IgD-negative memory B cell (primary cell): ENCODE data around the gene SYVN1. TPM values are rescaled to one million over a fixed set of nuclear protein-coding genes. Genes with fewer than 3 reads are reported as not detected.
"Not testable (repeated sequence)": the region's sequence is repeated elsewhere in the genome, so short reads cannot be mapped to it uniquely, and the experiment has no call there.

Source experiments
- H3K27ac Mint-ChIP-seq, 3 donors: one replicate each; pipeline ENCODE4 v1.8.0; 2020 to 2022; ENCODE audit warnings: mild to moderate bottlenecking in 3 of 3, mixed read lengths in 3 of 3, moderate library complexity in 1 of 3
- H3K27me3 Mint-ChIP-seq: one replicate; pipeline ENCODE4 v1.8.0; 2021; ENCODE audit warnings: mixed read lengths
- H3K36me3 Mint-ChIP-seq: one replicate; pipeline ENCODE4 v1.8.0; 2020; ENCODE audit warnings: mild to moderate bottlenecking, mixed read lengths
- H3K4me1 Mint-ChIP-seq, 3 donors: one replicate each; pipeline ENCODE4 v1.8.0; 2020 to 2022; ENCODE audit warnings: mixed read lengths in 3 of 3, mild to moderate bottlenecking in 1 of 3
- H3K4me3 Mint-ChIP-seq, 4 donors: one replicate each; pipeline ENCODE4 v1.8.0; 2020 to 2022; ENCODE audit warnings: mild to moderate bottlenecking in 4 of 4, mixed read lengths in 4 of 4, moderate library complexity in 3 of 4
- H3K9me3 Mint-ChIP-seq, 3 donors: one replicate each; pipeline ENCODE4 v1.8.0; 2020 to 2021; ENCODE audit warnings: mixed read lengths in 3 of 3, mild to moderate bottlenecking in 1 of 3
- polyA plus RNA-seq: library from polyadenylated mRNA; unstranded; fragments of 300-500 nt; fragmentation: Illumina TruSeq; gene quantifications from one replicate; pipeline ENCODE4 v1.2.3, GENCODE V29; 2021

The SYVN1 gene
- polyA plus RNA-seq, result 61.2 TPM

DNA sequence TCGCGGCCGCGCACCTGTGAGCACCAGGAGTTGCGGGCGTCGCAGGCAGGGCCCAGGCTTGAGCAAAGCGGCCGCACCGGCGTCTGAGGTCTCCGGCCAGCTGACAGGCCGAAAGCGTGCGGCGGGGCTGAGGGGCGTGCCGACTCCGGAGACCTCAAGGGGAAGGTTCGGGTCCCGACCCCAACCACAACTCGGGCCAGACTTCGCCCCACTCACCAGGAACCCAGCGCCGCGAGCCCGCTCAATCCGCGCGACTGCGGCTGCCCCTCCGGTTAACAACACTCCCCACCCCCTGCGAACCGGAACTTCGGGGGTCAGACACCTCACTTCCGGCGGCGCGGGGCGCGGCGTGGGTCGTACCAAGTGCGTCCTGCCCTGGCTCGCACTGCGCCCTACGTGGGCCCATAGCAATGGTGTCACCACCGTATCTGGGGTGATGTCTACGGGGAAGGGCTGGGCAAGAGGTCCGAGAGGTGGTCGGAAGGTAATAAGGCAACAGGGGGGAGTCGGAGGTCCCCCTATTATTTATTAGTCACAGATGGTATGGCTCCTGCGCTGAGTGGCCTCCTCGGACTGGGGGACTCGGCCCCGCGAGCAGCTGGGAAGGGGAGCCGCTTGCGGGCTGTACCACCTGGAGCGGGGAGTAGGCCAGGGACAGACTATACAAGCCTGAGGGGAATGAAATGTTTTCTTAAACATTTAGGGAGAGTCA is at the start of gene SYVN1:
SYVN1 (minus strand) TSS at position 280 of the 712 bp plus-strand sequence. CDS start 918 bp downstream, outside the sequence.
- no peaks in the 10 kb centered on the region for H3K9me3 Mint-ChIP-seq
- H3K27me3 Mint-ChIP-seq, result no peaks in the 10 kb centered on the region
- peak within 1 kb of the TSS; percentile 97 to 99 (median 98) for H3K4me3 Mint-ChIP-seq
- peak within 1 kb of the TSS; percentile 99 to 100 (median 99) for H3K27ac Mint-ChIP-seq
- peaks cover 35 to 37% (median 37%) of the 10 kb centered on the region in 3 donors for H3K4me1 Mint-ChIP-seq
- peaks cover 14% of the 10 kb centered on the region for H3K36me3 Mint-ChIP-seq

DNA sequence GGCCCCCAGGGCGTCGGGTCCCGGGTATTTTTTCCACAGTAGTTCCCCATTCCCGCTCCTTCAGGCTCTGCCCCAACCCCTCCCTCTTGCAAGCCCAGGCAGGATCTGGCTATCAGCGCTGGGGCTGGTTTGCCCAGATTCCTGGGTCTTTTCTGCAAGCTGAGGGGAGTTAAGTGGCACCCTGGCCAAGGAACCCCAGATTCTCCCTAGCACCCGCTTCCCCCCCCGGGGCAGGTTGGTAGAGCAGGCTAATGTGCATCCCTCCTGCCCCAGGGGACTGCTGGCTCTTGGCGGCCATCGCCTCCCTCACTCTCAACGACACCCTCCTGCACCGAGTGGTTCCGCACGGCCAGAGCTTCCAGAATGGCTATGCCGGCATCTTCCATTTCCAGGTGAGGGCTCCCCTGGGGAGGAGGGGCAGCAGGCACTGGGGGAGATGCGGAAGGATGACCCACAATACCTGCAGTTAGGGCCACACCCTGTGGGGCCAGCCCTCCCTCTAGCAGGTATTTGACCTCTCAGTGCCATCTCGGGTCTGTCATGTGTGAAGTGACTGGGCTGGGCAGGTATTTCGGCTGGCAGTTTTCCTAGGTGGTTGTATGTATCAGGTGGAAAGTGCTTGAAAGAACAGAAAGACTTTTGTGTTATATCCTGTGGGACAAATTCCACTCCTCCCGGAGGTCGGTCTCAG is 49.0 kb upstream of the SYVN1 start:
- Mint-ChIP-seq H3K36me3 (no peaks in the 10 kb centered on the region), H3K27me3 (no peaks in the 10 kb centered on the region), H3K4me3 (peak overlapping the region in 3 of 4 donors; percentile 81 to 89 (median 87)), H3K9me3 (no peaks in the 10 kb centered on the region), H3K27ac (peak overlapping the region in 1 of 3 donors; percentile 51), H3K4me1 (peaks cover 5 to 23% (median 9%) of the 10 kb centered on the region in 3 donors)

- Mint-ChIP-seq H3K27ac (peak overlapping the region in 2 of 3 donors; percentile 39 to 42), H3K9me3 (no peaks in the 10 kb centered on the region), H3K36me3 (no peaks in the 10 kb centered on the region), H3K27me3 (no peaks in the 10 kb centered on the region), H3K4me3 (peak overlapping the region; percentile 67 to 89 (median 86)), H3K4me1 (peaks cover 5 to 26% (median 9%) of the 10 kb centered on the region in 3 donors)
Measured at GRCh38 chr11:65182258-65183170, 48.2 kb upstream of the SYVN1 start.

DNA sequence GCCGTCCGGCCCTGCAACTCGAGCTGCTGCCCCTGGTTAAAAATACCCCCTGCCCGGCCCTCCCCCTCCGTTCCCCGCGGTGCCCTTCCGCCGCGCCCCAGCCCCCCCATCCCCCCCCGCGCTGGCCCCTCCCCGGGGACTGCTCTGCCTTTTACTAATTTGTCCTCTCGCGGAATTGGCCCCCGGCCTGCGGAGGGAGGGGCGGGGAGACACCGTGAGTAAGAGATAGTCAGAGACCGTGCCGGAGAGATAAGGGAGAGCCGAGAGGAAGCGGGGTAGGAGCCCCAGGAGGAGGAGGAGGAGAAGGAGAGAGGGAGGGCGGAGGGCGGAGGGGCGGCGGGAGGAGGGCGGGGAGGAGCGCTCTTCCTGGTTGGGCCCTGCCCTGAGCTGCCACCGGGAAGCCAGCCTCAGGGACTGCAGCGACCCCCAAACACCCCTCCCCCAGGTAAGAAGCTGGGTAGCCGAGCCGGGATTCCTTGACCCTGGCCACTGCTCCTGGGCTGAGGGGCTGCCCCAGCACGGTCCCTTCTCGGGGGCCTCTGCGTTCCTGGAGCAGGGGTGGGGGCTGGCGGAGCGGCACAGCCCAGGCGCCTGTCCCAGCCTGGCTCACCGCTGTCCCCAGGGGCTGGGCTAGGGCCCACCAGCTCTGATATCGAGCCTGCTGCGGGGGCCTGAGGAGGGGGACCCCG is 47.4 kb upstream of the SYVN1 start, which contains the start of gene CAPN1:
CAPN1 (plus strand) TSS at position 360 of the 689 bp plus-strand sequence. CDS start 774 bp downstream, outside the sequence.
- Mint-ChIP-seq H3K4me1 (peaks cover 5 to 26% (median 9%) of the 10 kb centered on the region in 3 donors), H3K36me3 (no peaks in the 10 kb centered on the region), H3K4me3 (peak within 1 kb of the TSS; percentile 89 to 98 (median 96)), H3K9me3 (no peaks in the 10 kb centered on the region), H3K27me3 (no peaks in the 10 kb centered on the region), H3K27ac (peak within 1 kb of the TSS; percentile 43 to 95 (median 92))

DNA sequence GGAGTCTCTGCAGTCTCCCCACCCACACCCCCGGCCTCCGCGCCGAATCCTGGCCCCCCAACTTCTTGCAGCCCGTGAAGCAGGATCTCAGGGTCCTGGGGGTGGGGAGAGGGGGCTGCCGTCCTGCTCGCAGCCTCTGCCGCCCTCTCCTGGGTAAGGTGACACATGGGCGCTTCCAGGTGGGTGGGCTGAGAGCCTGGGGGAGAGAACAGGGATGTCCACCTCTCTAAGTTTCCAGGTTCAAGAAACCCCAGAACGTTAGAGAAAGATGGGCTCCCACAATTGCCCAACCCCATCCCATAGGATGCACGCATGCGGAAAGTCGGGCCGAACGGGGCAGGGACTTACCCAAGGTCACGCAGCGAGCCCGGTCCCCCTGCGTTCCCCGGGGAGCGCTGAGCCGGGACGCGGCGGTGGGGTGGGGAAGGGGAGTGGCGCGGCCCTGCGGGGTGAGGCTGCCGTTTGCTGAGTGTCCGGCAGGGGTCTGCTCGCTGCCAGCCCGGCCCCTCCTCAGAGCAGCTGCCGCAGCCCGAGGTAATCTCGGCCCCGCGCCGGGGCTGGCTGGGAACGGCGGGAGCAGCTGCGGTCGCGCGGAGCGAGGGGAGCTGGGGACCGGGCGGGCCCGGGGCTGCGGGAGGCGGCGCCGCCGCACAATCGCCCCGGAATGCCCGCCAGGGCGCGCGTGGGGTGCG is 46.7 kb upstream of the SYVN1 start:
- H3K27ac Mint-ChIP-seq, result peak overlapping the region; percentile 43 to 95 (median 92)
- H3K27me3 Mint-ChIP-seq, result no peaks in the 10 kb centered on the region
- peak overlapping the region; percentile 89 to 98 (median 95) for H3K4me3 Mint-ChIP-seq

GRCh38 chr11:65174571-65175010 is 40.3 kb upstream of the SYVN1 start:
- not testable (repeated sequence) for H3K27ac Mint-ChIP-seq, H3K27me3 Mint-ChIP-seq, H3K36me3 Mint-ChIP-seq, H3K9me3 Mint-ChIP-seq, H3K4me3 Mint-ChIP-seq
- H3K4me1 Mint-ChIP-seq, result peaks cover under 1 to 11% (median 2%) of the 10 kb centered on the region in 3 donors

More for the DNA sequence above, 46.7 kb upstream of the SYVN1 start:
- peaks cover 5 to 26% (median 9%) of the 10 kb centered on the region in 3 donors for H3K4me1 Mint-ChIP-seq
- no peaks in the 10 kb centered on the region for H3K9me3 Mint-ChIP-seq
- no peaks in the 10 kb centered on the region for H3K36me3 Mint-ChIP-seq

GRCh38 chr11:65172600-65172999 is 38.3 kb upstream of the SYVN1 start:
- H3K9me3 Mint-ChIP-seq, result no peaks in the 10 kb centered on the region
- peaks cover 3% of the 10 kb centered on the region for H3K36me3 Mint-ChIP-seq
- H3K4me1 Mint-ChIP-seq, result peaks cover 7 to 11% (median 8%) of the 10 kb centered on the region in 3 donors
- H3K27me3 Mint-ChIP-seq, result no peaks in the 10 kb centered on the region
- H3K4me3 Mint-ChIP-seq, result no peak overlapping the region
- H3K27ac Mint-ChIP-seq, result no peak overlapping the region

DNA sequence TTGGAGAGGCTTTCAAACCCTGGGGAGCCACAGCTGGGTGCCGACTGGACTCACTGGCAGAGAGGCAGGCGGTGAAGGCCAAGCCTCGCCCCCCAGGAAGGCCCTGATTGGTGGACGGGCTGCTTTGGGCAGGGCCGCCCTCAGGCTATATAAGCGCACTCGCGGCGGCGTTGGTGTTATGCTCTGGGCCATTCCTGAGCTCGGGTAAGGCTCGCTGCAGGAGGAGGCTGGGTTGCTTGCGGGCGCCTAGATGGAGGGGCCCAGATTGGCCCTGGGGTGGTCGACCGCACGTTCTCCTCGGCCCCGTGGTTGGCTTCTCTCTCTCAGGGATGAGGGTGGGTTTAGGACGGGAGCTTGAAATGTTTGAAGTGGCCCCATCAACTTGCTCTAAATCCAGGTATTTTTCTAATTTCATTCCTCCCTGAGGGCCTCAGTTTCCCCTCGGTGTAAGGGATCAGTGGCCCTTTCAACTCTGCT is 35.8 kb upstream of the SYVN1 start, which contains the start of gene SPDYC:
SPDYC (plus strand) TSS at position 176 of the 477 bp plus-strand sequence. CDS start 1,125 bp downstream, outside the sequence.
- Mint-ChIP-seq H3K27ac (peak within 1 kb of the TSS in 1 of 3 donors; percentile 50), H3K4me3 (peak within 1 kb of the TSS in 2 of 4 donors; percentile 41 to 74), H3K4me1 (peaks cover 7 to 11% (median 8%) of the 10 kb centered on the region in 3 donors), H3K9me3 (no peaks in the 10 kb centered on the region), H3K36me3 (peaks cover 3% of the 10 kb centered on the region), H3K27me3 (no peaks in the 10 kb centered on the region)

GRCh38 chr11:65169164-65169641 is 34.9 kb upstream of the SYVN1 start:
- Mint-ChIP-seq H3K27me3 (no peaks in the 10 kb centered on the region), H3K9me3 (no peaks in the 10 kb centered on the region), H3K4me1 (peaks cover 7 to 9% (median 8%) of the 10 kb centered on the region in 3 donors), H3K27ac (peak overlapping the region in 1 of 3 donors; percentile 46), H3K4me3 (peak overlapping the region in 2 of 4 donors; percentile 41 to 74), H3K36me3 (peaks cover 3% of the 10 kb centered on the region)

DNA sequence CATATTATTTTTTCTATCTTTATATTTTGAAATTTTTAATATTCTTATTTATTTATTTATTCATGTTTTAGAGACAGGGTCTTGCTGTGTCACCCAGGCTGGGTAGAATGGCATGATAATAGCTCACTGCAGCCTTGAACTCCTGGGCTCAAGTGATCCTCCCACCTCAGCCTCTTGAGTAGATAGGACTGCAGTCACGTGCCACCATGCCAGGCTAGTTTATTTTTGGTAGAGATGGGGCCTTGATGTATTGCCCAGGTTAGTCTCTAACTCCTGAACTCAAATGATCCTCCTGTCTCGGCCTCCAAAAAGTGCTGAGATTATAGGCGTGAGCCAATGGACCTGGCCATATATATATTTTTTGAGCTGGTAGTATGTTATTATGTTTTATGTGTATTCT is 33.3 kb upstream of the SYVN1 start:
- H3K27ac Mint-ChIP-seq, result no peak overlapping the region
- H3K9me3 Mint-ChIP-seq, result no peaks in the 10 kb centered on the region
- peaks cover 3% of the 10 kb centered on the region for H3K36me3 Mint-ChIP-seq
- no peaks in the 10 kb centered on the region for H3K27me3 Mint-ChIP-seq
- H3K4me3 Mint-ChIP-seq, result no peak overlapping the region
- H3K4me1 Mint-ChIP-seq, result peaks cover 6 to 9% (median 7%) of the 10 kb centered on the region in 3 donors

DNA sequence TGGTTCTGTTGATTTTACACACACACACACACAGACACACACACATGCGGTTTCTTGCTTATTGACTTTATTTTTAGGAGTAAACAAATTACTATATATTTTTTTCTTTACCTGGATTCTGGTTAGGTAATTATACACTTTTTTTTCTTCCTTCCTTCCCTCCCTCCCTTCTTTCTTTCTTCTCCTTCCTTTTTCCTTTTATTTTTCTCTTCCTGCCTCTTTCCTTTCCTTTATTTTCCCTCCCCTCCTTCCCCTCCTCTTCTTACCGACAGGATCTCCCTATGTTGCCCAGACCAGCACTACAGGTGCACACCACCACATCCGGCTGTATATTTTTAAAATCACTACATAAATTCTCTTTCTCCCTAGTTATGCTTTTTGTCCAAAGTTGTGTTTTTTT is 32.6 kb upstream of the SYVN1 start:
- H3K36me3 Mint-ChIP-seq, result peaks cover 3% of the 10 kb centered on the region
- no peaks in the 10 kb centered on the region for H3K27me3 Mint-ChIP-seq
- no peaks in the 10 kb centered on the region for H3K9me3 Mint-ChIP-seq
- no peak overlapping the region for H3K27ac Mint-ChIP-seq
- no peak overlapping the region for H3K4me3 Mint-ChIP-seq
- peaks cover 6 to 9% (median 7%) of the 10 kb centered on the region in 3 donors for H3K4me1 Mint-ChIP-seq

DNA sequence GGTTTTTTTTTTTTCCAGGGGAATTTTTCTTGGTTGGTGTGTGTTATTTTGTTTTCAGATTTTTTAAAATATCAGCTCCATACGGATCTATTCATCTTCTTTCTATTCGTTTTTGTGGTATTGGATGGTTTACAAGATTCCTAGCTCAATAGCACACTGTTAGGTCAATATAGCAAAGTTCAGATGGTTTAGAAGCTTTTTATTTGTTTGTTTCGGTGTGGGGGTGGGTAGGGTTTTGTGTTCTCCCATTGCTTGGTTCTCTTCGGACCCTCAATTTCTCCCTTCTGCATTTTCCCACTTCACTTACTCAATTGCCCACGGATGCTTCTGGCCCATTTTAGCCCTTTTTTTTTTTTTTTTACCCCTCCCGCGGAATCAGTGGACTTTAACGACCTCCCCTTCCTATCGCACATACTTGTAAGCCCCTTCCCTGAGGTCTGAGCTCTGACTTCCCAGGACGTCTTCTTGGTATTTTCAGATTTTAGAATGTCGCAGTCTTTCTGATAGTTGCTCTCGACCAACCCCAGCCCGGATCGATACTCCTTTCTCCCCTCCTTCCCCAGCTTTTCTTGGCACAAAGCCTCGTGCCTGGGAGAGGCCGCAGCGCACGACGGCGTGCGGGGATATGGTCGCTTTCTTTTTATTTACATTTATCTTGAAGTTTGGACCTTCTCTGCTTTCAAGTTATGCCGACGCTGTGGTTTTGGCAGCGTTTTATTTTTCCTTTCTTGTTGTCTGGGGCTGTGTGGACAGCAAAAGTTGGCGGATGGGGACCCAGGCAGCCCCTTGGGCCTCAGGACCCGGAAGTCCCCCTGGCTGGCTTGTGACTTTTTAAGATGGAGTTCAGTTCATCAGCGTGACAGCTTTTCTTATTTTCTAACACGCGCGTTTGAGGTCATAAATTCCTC is 31.3 kb upstream of the SYVN1 start:
- no peaks in the 10 kb centered on the region for H3K27me3 Mint-ChIP-seq
- H3K4me1 Mint-ChIP-seq, result peaks cover 6 to 9% (median 8%) of the 10 kb centered on the region in 3 donors
- no peak overlapping the region for H3K4me3 Mint-ChIP-seq
- H3K9me3 Mint-ChIP-seq, result no peaks in the 10 kb centered on the region
- H3K27ac Mint-ChIP-seq, result peak overlapping the region in 1 of 3 donors; percentile 22
- H3K36me3 Mint-ChIP-seq, result peaks cover 3% of the 10 kb centered on the region
